C4-2B (cell line): ENCODE measurements around the gene CCDC127.
"Not testable (repeated sequence)": the region's sequence is repeated elsewhere in the genome, so short reads cannot be mapped to it uniquely, and the experiment has no call there.

Experiments
- ZFX ChIP-seq: fragments of 450-650 bp; IDR thresholded peaks from 2 replicates; pipeline ENCODE4 v1.6.1; 2017
- TF ChIP-seq, protein P1 (sequence below): fragments of 450-650 bp; conservative IDR thresholded peaks from 2 replicates; pipeline ENCODE4 v1.5.1; 2017; ENCODE audit warnings: mild to moderate bottlenecking

DNA sequence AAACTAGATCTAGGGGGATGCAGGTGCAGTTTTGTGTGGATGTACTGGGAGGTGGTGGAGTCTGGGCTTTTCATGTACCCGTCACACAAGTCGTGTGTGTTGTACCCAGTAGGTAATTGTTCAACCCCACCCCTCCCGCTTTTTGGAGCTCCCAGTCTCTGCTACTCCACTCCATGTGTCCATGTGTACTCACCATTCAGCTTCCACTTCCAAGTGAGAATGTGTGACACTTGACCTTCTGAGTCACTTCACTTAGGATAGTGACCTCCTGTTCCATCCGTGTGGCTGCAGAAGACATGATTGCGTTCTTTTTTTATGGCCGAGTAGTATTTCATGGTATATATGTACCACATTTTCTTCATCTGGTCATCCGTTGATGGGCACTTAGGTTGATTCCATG is 22.6 kb upstream of the CCDC127 start:
- TF ChIP-seq, protein P1, sequence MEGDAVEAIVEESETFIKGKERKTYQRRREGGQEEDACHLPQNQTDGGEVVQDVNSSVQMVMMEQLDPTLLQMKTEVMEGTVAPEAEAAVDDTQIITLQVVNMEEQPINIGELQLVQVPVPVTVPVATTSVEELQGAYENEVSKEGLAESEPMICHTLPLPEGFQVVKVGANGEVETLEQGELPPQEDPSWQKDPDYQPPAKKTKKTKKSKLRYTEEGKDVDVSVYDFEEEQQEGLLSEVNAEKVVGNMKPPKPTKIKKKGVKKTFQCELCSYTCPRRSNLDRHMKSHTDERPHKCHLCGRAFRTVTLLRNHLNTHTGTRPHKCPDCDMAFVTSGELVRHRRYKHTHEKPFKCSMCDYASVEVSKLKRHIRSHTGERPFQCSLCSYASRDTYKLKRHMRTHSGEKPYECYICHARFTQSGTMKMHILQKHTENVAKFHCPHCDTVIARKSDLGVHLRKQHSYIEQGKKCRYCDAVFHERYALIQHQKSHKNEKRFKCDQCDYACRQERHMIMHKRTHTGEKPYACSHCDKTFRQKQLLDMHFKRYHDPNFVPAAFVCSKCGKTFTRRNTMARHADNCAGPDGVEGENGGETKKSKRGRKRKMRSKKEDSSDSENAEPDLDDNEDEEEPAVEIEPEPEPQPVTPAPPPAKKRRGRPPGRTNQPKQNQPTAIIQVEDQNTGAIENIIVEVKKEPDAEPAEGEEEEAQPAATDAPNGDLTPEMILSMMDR: not testable (repeated sequence)
- TF ChIP-seq ZFX: not testable (repeated sequence)
